Stimulated activated CD8-positive, alpha-beta memory T cell treated with anti-CD3 and anti-CD28 coated beads, Interleukin-4, amount 100 ng/mL, for 4 hours (primary cell): ENCODE results near the gene ADAM33.

ENCODE experiments used
- DNase-seq, 2 donors: peaks; one replicate each; pipeline ENCODE4 v3.0.0-alpha.2; 2020; ENCODE audit warnings: low read depth in 2 of 2, low spot score in 1 of 2

Gene ADAM33

DNA sequence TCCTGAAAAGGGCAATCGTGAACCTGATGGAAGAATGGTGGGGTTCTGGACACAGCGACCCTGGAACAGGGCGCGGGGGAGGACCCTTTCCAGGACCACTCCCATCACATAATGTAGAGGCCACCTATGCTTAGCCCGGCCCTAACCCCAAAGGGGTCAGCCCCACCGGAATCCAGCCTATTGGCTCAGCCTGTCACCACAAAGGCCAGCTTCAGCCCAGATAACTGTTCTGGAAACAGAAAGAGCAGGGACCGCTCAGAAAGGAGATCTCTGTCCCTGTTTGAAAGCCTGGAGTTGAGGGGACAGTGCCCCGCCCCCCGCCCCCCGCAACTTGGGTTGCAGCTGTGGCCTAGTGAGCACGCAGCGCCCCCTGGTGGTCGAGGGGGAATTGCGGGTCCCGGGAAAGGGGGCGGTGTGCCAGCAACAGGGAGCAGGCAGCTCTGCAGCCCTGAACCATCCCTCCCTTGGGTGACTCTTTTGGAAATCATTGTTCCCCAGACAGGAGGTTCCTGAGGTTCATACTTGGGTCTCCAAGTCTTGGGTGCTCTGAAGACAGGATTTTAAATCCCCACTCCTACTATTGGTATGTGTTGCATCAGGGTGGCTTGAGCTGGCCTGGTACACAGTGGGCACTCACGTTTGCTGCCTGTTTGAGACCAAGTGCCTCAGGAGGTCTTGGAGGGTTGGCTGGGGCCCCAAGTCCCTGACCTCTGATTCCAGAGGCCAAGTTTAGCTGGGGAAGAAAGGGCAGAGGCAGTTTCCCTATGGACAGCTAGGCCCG lies 29.1 kb upstream of the ADAM33 start:
- peak; percentile 29 to 53 for DNase-seq

DNA sequence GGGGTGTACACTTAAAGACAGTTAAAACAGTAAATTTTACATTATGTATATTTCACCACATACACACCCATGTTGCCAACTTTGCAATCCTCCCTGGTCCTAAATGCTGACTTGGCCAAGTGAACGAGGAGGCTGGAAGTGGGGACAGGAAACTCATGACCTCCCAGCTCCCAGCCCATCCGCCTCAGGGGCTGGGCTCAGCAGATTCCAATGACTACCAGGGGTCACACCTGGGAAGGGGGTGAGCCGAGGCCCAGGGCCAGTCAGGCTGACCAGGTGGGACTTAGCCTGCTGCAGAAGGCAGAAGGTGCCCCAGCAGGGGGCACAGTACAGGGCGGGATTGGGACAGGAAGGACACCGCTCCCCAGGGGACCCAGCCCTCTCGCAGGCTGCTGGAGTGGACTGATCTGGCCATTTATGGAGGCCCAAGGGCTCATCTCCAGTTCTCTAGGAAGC lies 28.2 kb upstream of the ADAM33 start:
- no peak for DNase-seq

DNA sequence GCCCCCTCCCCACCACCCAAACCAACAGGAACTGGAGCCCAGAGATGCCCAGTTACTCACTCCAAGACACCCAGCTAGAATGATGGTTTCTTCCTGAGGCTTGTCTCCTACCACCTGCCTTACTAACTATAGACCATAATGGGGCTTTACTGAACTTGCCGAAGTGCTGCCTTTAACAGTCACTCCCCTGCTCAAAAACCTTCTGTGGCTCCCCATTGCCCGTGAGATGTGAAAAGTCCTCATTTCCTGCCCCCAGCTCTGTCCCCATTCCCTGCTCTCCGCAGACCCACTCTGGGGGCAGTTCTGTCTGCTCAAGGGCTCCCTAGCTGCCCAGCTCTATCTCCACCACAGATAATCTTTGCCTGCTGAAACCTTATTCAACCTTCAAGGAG lies 25.7 kb upstream of the ADAM33 start:
- DNase-seq = no peak

DNA sequence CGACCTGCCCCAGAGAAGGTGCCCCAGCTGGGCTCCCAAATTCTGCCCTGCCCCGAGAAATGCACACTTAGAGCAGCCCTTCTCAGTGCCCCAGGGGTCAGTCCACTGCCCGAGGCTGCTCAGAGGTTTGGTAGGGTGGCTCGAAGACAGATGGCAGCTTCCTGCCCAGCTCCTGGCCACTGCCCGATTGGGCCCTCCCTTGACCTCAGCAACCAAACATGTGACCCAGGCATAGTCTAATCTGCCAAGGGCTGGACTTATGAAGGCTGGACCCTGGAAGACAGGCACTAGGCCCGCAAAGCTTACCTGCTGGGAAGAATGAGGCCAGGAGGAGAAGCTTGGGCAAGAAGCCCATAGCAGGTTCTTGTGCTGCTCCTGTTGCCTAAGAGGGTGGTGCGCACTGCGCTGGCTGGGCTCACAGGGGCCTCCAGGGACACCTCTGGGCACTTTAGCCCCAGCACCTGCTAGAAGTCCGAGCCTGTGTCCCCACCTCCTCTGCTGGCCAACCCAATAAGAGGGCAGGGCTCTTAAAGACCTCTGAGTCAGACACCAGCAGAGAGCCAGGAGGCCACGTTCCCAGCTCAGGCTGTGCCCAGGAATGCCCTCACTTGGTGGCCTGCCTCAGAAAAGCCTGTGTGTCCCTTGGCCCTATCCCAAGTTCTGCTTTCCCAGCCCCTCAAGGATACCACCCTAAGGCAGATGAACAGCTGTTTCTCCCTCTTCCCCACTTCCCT lies 25.1 kb upstream of the ADAM33 start:
- no peak for DNase-seq

DNA sequence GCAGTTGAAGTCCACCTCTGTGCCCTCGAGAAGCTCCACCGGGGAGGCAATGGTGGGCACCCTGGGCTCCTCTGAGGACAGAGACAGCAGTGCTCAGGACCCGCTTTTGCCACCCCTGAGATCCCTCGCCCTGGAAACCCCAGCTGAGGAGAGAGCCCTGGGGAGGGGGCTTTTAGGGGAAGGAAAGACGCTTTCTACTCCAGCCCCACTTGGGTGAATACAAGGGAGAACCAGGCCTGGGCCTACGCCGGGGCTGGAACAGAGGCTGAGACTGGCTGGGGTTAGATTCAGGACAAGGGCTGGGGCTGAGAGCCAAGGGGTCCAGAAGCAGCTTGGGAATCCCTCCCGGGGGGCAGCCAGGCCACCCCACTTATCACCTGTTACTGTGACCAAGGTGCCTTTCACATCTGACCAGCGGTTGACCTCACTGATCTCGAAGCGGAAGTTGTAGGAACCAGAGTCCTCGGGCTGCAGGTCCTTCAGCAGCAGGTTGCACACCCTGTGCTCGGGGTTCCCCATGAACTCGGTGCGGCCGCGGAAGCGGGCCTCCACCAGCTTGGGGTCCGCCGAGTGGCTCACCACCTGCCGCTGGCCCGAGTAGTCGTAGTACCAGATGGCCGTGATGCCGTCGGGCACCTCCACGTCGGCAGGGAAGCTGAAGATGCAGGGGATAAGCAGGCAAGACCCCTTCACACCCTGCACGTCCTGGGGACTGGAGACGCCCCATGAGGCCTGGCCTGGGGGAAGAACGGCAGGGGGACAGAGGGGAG lies 24.3 kb upstream of the ADAM33 start:
- no peak for DNase-seq

DNA sequence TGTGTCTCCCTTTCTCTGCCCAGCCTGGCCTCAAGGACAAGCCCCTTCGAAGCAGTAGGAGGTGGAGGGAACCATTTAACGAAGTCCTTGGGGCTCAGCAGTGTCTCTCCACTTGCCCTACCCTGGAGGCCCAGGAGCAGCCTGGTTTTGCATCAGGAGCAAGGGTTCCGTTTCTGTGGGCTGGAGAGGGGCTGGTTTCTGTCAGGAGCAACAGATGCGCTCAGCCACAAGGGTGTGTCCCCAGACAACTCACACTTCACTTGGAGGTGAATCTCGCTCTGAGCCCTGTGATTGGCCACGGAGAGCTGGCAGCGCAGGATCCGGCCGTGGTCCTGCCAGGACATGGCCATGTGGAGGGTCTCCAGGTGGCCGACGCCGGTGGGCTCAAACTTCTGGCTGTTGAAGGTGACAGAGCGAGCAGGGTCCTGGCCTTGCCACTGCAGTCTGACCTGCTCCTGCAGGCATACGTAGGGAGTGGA lies 23.7 kb upstream of the ADAM33 start:
- no peak for DNase-seq

DNA sequence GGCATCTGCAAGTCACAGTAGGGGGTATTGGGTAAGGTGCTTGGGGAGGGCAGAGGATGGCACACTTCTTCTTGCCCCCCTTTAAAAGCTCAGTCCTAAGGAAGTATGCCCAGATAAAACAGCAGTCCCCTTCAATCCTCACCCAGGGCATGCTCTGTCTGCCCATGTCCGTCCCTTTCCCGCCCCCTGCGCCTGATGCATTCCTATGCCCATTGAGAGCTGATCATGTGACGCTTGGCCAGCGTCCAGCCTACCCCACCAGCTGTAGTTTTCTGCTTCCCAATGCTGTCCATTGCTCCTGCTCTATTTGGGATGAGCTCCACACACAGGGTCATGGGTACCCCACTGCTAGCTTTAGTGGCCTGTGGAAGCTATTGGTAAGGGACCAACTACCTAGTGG lies 22.3 kb upstream of the ADAM33 start:
- no peak for DNase-seq

DNA sequence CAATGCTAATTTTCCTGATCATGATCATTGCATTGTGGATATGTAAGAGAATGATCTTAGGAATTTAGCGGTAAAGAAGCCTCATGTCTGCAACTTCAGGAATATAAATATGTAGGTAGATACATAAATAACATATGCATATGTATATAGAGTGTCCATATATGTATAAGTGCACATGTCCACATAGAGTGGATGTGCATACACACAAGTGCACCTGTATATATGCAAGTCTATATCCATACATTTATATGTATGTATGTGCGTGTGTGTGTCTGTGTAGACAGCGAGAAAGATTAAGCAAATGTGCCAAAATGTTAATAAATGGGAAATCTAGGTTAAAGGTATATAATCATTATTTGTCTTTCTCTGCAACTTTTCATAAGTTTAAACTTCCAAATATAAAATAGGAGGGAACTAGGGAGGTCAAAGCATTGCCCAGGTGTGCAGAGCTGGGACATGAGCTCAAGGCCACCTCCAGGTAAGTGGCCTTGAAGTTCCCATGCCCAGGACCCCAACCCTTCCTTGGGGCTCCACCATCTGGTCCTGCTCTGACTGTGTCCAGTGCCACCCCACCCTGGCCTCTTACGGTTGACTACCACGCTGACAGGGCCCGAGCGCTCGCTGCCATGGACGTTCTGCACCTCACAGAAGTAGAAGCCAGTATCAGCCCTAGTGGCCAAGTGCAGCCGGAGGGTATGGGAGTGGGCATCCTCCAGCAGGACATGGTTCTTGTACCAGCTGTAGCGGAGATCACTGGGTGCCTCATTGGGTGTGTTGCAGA lies 21.0 kb upstream of the ADAM33 start:
- no peak for DNase-seq

DNA sequence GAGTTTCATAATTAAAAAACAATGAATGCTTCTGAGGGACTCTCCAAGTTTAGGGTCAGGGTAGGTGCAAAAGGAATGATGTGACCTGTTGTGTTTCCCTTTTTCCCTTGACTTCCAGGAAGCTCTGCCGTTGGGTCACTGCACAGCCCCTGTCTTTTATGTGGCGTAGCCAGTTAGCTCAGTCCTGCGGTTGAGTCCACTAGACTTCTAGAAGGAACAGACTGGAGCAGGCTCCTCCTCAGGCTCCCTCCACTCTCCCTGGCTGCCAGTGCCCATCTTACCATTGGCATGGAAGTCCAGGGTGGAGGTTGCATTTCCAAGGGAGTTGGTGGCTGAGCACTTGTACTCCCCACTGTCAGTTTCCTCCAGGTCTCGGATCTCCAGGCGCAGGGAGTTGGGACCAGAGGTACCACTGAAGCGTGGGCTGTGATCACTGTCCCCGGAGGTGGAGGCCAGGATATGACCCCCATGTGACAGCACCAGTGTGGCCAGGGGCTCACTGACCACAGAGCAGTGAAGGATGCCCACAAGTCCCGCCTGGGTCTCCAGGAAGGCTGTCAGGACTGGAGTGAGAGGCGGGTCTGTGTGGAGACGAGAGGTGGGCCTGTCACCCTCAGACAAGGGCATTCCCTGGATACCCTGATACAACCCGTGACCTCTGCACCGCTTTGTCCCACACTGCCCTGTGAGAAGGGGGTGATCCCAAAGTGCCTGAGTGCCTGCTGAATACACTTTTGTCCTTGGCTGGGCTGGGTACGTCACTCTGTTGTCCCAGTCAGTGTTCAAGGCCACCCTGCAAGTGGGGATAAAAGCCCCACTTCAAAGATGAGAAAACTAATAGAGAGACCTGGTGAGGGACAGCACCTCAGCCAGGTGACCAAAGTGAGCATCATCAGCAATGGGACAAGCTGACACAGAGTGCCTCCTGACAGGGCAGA lies 19.5 kb upstream of the ADAM33 start:
- no peak for DNase-seq

DNA sequence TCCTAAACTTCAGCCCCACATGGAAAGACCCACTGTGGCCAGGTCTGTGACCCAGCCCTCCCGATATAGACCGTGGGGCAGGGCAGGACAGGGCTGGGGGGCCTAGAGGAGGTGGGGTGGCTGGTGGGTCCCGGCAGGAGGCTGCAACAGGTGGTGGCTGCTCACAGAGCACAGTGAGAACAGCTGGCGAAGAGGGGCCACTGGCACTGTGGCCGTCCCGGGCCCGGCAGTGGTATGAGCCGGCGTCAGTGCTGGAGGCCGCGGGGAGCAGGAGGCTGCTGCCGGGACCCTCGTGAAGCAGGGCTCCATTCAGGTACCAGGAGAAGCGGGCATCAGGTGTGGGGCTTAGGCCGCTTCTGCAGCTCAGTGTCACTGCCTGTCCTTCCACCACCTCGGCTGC lies 17.2 kb upstream of the ADAM33 start:
- DNase-seq = no peak

DNA sequence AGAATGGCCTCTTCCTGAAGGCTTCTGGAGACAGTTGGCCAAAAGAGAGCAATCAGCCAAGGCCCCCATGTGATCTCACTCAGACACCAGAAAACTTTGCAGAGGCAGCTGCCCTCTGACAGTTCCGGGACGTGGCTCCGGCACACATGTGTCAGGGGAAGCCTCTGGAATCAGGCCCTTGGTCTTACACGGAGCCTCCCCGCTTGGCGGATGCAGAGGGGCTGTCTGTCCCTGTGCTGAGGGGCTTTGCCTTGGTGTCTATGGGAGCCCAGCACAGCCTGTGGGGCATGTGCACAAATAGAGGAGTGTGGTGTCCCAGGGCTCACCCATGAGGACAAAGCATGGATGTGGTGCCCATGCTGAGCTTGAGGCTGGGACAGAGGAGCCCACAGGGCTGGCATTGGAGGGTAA lies 16.8 kb upstream of the ADAM33 start:
- no peak for DNase-seq

DNA sequence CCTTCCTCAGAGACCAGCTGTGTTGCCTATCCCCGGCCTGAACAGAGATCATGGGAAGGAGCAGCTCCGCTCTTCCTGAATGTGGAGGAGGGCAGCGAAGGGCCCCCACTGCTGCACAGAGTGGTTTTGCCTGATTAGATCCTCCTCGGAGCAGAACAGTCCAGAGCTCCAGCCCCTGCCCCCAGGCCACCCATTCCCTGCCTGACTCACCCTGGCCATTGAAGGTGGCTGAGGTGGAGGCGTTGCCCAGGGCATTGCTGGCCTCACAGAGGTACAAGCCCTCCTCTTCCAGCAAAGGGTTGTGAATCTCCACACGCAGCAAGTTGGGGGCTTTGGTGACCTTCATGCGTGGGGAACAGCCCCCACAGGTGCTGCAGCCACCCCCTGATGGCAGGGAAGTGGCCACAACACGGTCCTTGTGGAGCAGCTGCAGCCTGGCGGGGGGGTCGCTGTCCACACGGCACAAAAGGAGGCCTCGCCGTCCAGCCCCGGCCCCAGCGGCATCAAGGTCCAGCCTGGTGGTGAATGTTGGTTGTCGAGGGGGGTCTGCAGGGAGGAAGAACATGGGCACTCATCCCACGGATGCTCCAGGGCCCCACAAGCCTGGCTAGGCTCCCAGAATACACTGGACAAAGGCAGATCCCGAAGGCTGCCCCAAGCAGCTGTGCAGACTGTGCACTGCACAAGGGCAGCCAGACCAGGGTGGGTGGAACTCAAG lies 15.9 kb upstream of the ADAM33 start:
- no peak for DNase-seq

DNA sequence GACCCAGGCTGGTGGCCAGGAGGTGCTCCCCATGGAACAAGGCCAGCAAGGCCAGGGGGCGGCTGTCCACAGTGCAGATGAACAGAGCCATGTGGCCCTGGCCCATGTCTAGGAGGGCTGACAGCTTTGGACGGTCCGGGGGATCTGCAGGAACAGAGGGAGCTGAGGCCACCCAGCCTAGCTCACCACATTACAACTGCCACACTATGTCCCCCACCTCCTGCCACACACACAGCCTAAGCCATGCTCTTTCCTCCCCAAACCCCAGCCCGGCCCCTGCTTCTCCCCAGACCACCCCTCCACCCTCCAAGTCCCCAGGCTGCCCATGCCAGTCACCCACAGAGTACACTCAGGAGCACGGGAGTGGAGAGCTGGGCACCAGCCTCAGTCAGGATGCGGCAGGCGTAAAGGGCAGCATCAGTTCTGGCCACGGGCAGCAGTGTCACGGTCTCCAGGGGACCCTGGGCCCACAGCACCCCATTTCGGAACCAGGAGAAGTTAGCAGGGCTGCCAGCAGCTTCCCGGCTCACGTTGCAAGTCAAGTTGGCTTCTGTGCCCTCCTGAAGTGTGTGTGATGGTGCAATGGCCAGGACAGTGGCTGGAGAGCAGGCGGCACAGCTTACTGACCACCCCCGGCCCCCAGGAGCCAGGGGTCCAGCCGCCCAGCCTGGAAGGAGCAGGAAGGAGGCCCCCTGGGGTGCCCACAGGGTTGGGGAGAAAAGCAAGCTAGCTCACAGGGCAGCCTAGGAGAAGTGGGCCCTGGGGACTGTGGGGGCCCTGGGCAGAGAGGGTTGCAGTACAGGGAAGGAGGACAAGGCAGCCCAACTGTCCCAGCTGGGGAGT lies 15.2 kb upstream of the ADAM33 start:
- DNase-seq = no peak

DNA sequence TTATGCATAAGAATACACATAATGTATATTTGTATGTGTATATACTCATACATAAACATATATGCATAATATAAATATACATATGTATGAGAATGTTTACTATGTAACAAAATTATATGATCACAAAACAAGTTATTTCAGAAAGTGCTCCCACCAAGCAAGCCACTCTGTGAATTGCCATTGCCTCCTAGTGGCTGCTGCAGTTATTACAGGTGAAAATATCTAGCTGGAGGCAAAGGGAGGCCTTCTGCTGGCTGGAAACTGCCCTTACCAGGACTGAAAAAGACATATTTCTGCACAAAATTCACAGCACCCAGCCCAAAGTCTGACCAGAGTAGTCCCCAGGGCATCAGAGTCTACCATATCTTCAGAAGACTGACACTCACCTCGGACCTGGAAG lies 14.4 kb upstream of the ADAM33 start:
- DNase-seq = no peak

DNA sequence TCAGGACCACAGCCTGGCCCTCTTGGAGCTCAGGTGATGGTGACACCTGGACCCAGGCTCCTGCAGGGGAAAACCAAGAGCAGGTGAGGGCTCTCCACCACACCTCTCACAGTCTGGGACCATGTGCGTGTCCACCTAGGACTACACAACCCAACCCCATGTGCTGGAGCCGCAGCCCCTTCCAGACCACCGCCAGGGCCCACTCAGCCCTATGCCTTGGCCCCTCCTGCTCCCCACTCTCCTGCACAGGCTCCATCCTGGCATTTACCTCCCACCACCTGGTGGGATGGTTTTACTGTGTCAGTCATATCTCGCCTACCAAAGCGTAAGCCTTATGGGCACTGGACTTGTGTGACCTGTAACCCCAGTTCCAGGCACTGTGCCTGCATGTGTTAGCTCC lies 13.1 kb upstream of the ADAM33 start:
- no peak for DNase-seq

DNA sequence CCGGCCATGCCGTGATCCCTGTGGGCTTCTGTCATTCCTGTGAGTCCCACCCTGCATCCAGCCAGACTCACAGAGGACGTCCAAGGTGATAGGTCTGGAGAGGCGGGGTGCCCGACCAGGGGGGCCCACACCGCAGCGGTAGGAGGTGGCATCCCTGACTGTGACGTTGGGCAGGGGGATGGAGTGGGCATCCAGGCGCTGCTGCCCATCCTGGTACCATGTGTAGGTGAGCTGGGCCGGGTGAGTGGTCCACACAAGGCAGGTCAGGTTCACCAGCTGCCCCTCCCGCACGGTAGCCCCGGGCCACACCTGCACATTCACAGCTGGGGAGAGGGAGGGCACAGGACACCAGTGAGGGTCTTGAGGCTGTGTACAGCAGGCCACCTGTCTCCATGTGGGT lies 11.6 kb upstream of the ADAM33 start:
- no peak for DNase-seq

DNA sequence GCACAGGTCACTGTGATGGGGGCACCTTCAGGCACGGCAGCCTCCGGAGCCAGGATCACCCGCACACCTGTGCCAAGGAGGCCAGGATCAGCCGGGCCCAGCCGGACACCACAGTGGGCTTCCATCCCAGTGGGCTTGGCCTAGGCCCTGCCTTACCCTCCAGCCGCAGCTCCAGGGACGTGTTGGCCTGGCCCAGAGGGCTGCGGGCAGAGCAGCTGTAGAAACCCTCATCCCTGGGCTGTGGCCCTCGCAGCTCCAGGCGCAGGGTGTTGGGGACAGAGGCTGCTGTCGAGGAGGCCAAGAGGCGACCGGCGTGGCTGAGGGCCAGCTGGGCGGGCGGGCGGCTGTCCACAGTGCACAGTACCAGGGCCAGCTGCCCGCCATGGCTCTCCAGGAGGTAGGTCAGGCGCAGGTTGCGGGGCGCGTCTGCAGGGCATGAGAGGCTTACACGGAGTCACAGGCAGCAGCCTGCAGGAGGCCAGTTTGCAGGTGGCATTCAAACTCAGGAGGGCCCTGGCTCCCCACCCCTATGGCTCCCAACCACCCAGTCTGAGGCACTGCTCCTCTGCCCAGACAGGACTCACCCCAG lies 11.0 kb upstream of the ADAM33 start:
- no peak for DNase-seq

DNA sequence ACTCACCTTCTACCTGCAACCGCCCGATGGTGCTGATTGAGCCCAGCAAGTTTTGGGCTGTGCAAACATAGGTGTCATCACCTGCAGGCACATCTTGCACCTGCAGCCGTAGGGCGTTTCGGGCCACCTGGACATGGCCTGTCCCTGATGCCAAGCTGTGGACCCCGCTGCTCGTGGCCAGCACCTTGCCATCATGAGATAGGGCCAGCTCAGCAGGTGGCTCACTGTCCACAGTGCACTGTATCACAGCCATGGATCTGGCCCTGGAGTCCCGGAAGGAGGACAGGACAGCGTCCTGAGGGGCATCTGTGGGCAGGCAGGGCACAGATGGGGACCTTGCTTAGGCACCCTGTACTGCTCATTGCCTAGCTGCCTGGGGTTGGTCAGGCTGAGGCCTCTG lies 10.1 kb upstream of the ADAM33 start:
- no peak for DNase-seq
